ENCODE results near the gene MISP.
"Not testable (repeated sequence)": the region's sequence is repeated elsewhere in the genome, so short reads cannot be mapped to it uniquely, and the experiment has no call there.

DNA sequence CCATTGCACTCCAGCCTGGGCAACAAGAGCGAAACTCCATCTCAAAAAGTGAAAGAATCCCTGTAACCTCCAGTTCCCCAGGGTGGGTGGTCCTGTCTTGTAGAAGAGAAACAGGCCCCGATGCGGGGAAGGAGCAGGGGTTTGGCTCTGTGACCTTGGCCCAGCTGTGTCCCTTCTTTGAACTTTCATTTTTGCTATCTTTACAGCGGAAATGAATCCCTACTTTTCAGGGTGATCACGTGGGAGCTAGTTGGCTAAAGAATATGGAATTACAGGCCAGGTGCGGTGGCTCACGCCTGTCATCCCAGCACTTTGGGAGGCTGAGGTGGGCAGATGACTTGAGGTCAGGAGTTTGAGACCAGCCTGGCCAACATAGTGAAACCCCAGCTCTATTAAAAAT, 5.8 kb upstream of the MISP start:
- TF ChIP-seq FOXM1 (IDR thresholded peaks at IDR 0.05; ENCODE audit: borderline replicate concordance); PKNOX1 (IDR thresholded peaks at IDR 0.05); ZNF384 (IDR thresholded peaks at IDR 0.05); ELF4 (IDR thresholded peaks at IDR 0.05); FOXA1 (IDR thresholded peaks at IDR 0.05): not testable (repeated sequence)

Data from HEK293T (cell line).